ENCODE measurements around the gene MAN2B1. TPM values are rescaled to one million over a fixed set of nuclear protein-coding genes. Genes with fewer than 3 reads are reported as not detected.
"Not testable (repeated sequence)": the region's sequence is repeated elsewhere in the genome, so short reads cannot be mapped to it uniquely, and the experiment has no call there.

Gene MAN2B1
- total RNA-seq, 2 experiments from 2014 or later: 120 to 131 TPM

DNA sequence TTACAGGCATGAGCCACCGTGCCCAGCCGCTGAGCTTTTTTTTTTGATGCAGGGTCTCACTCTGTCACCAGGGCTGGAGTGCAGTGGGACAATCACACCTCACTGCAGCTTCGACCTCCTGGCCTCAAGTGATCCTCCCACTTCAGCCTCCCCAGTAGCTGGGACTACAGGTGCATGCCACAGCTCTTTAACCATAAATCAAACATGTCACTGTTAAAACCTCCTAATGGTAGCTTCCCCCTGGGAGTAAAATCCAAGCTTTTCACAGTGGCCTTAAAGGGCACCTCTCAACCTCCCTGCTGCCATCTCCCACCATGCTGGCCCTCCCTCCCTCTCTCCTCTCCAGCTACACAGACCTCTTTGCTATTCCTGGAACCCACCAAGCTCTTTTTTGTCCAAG is 19.3 kb upstream of the MAN2B1 start:
- Mint-ChIP-seq H3K27ac (no peak overlapping the region), H3K4me1 (ENCODE audit: low read depth) (peaks cover 4% of the 10 kb centered on the region), H3K36me3 (ENCODE audit: low read depth) (peaks cover 8% of the 10 kb centered on the region), H3K9me3 (no peaks in the 10 kb centered on the region), H3K4me3 (no peak overlapping the region), H3K27me3 (ENCODE audit: low read depth) (no peaks in the 10 kb centered on the region)
- intact Hi-C loops (cut with micrococcal nuclease): no loop called here
- CTCF ChIA-PET: interaction anchor here (0.6 to 1.1 kb wide), 6 partner anchors 8 to 80 kb away, joined by 3 to 4 read pairs (median 4); no protein-coding TSS in a partner anchor
- DNase-seq: no peak

DNA sequence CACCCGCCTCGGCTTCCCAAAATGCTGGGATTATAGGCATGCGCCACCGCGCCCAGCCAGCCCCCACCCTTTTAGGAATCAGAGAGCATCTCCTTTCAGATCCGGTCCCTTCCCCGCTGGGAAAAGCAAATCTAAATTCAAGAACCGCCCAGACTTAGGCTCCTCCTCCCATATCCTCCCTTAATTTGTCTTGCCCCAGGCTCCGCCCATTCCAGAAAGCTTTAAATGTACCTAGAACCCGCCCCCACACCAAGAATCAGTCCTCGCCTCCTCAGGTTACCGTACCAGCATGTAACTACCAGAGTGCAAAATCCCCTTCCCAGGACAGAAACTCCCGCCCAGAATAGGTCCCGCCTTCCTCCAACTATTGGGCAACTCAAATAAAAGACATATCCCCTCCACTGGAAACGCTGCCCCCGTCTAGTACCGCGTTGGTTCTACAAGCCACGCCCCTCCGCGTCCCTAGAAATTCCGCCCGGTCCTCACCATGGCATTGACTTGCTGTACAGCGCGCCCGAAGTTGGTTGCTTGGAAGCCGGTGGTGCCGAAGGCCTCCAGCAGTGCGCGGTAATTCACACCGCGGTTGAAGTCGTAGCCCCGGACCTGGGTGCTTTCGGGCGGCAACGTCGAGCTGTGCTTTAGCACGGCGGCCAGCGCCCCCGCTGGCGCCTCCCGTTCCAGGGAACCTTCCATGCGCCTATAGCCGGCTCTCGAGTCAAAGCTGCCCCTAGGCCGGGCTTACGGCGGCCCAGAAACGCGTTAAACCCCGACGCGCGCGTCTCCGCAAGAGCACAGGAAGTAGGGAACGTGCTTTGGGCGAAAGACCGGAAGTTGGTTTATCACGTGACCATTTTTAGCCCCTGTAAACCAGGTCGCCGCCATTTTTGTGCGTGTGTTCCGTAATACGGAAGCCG is 14.8 kb upstream of the MAN2B1 start, which contains the start of gene DHPS:
Gene DHPS, minus strand, starts transcription at position 807 of the 914 bp plus-strand sequence. Its CDS starts 114 bp downstream, at position 693.
- CTCF ChIA-PET: interaction anchor here (0.6 to 1.0 kb wide), 4 partner anchors 9 to 1473 kb away, joined by 3 to 7 read pairs (median 4); no protein-coding TSS in a partner anchor
- intact Hi-C loops (cut with micrococcal nuclease): loop anchor here (1.0 to 2.0 kb wide), 10 partner anchors 12 to 241 kb away; partner anchors contain the start of genes FBXW9, SYCE2, TRIR and ZNF443
- Mint-ChIP-seq H3K27me3 (ENCODE audit: low read depth) (no peaks in the 10 kb centered on the region), H3K36me3 (ENCODE audit: low read depth) (peaks cover 23% of the 10 kb centered on the region), H3K4me3 (peak within 1 kb of the TSS; percentile 99), H3K4me1 (ENCODE audit: low read depth) (peaks cover 24% of the 10 kb centered on the region), H3K9me3 (no peaks in the 10 kb centered on the region), H3K27ac (peak within 1 kb of the TSS; percentile 98)
- peak; percentile 97 for DNase-seq

- CTCF ChIA-PET: interaction anchor here (4.5 kb wide), 1 partner anchor 13 kb away, joined by 27 read pairs; the partner anchor contains the start of genes MAN2B1 and WDR83
- Mint-ChIP-seq H3K36me3 (ENCODE audit: low read depth) (peaks cover 27% of the 10 kb centered on the region), H3K27me3 (ENCODE audit: low read depth) (no peaks in the 10 kb centered on the region), H3K4me3 (peak overlapping the region; percentile 99), H3K9me3 (no peaks in the 10 kb centered on the region), H3K27ac (peak overlapping the region; percentile 36), H3K4me1 (ENCODE audit: low read depth) (peaks cover 26% of the 10 kb centered on the region)
- intact Hi-C loops (cut with micrococcal nuclease): loop anchor here (2.0 kb wide), 1 partner anchor 239 kb away; the partner anchor contains the start of gene ZNF443
- no peak for DNase-seq
Observed at GRCh38 chr19:12680034-12680433, 13.5 kb upstream of the MAN2B1 start.

DNA sequence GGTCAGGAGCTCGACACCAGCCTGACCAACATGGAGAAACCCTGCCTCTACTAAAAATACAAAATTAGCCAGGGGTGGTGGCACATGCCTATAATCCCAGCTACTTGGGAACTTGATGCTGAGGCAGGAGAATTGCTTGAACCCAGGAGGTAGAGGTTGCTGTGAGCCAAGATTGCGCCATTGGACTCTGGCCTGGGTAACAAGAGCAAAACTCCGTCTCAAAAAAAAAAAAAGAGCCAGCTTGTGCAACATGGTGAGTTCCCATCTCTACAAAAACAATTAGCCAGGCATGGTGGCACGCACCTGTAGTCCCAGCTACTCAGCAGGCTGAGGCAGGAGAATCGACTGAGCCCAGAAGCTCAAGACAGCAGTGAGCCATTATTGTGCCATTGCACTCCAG is 11.5 kb upstream of the MAN2B1 start:
- DNase-seq; H3K27me3 Mint-ChIP-seq (ENCODE audit: low read depth); H3K9me3 Mint-ChIP-seq; H3K4me3 Mint-ChIP-seq; H3K27ac Mint-ChIP-seq; intact Hi-C loops (cut with micrococcal nuclease): not testable (repeated sequence)
- CTCF ChIA-PET: interaction anchor here (0.8 to 4.5 kb wide), 3 partner anchors 8 to 80 kb away, joined by 4 to 27 read pairs (median 12); partner anchors contain the start of genes MAN2B1 and WDR83
- Mint-ChIP-seq H3K4me1 (ENCODE audit: low read depth) (peaks cover 26% of the 10 kb centered on the region), H3K36me3 (ENCODE audit: low read depth) (peaks cover 32% of the 10 kb centered on the region)

GRCh38 chr19:12676928-12677327 is 10.4 kb upstream of the MAN2B1 start:
- Mint-ChIP-seq H3K4me1 (ENCODE audit: low read depth) (peaks cover 29% of the 10 kb centered on the region), H3K36me3 (ENCODE audit: low read depth) (peaks cover 37% of the 10 kb centered on the region), H3K4me3 (no peak overlapping the region), H3K27ac (no peak overlapping the region), H3K9me3 (no peaks in the 10 kb centered on the region), H3K27me3 (ENCODE audit: low read depth) (no peaks in the 10 kb centered on the region)
- no peak for DNase-seq
- intact Hi-C loops (cut with micrococcal nuclease): loop anchor here (2.0 kb wide), 1 partner anchor 84 kb away; no protein-coding TSS in a partner anchor
- CTCF ChIA-PET: interaction anchor here (0.6 to 4.5 kb wide), 9 partner anchors 10 to 171 kb away, joined by 3 to 27 read pairs (median 4); partner anchors contain the start of genes MAN2B1 and WDR83

- Mint-ChIP-seq H3K9me3 (no peaks in the 10 kb centered on the region), H3K27ac (no peak overlapping the region), H3K36me3 (ENCODE audit: low read depth) (peaks cover 38% of the 10 kb centered on the region), H3K4me1 (ENCODE audit: low read depth) (peaks cover 30% of the 10 kb centered on the region), H3K27me3 (ENCODE audit: low read depth) (no peaks in the 10 kb centered on the region), H3K4me3 (no peak overlapping the region)
- peak; percentile 93 for DNase-seq
- CTCF ChIA-PET: interaction anchor here (0.6 to 4.5 kb wide), 9 partner anchors 9 to 196 kb away, joined by 3 to 27 read pairs (median 4); partner anchors contain the start of genes MAN2B1 and WDR83
- intact Hi-C loops (cut with micrococcal nuclease): loop anchor here (2.0 kb wide), 1 partner anchor 84 kb away; no protein-coding TSS in a partner anchor
Observed at GRCh38 chr19:12676384-12676792, 9.8 kb upstream of the MAN2B1 start.

DNA sequence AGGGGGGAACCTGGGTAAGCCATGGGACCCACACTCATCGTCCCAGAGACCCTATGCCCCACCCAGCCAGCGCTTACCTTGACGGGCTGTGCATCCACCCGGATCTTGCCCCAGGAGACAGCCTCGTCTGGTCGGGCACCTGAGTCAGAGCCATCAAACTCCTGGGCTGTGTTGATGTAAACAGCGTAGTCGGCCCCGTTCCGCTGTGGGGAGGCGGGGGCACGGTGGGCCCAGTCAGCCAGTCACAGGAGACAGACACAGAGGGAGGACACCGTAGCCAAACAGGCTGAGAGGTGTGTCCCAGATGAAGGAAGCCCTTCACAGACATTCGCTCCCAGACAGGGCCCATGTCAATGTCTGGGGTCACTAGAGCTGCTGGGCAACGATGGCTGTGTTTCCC is 9.4 kb upstream of the MAN2B1 start:
- intact Hi-C loops (cut with micrococcal nuclease): loop anchor here (2.0 kb wide), 1 partner anchor 85 kb away; no protein-coding TSS in a partner anchor
- Mint-ChIP-seq H3K9me3 (no peaks in the 10 kb centered on the region), H3K4me3 (no peak overlapping the region), H3K27ac (no peak overlapping the region), H3K4me1 (ENCODE audit: low read depth) (peaks cover 27% of the 10 kb centered on the region), H3K36me3 (ENCODE audit: low read depth) (peaks cover 36% of the 10 kb centered on the region), H3K27me3 (ENCODE audit: low read depth) (no peaks in the 10 kb centered on the region)
- DNase-seq: no peak
- CTCF ChIA-PET: interaction anchor here (0.6 to 4.5 kb wide), 4 partner anchors 9 to 195 kb away, joined by 3 to 27 read pairs (median 4); partner anchors contain the start of genes MAN2B1 and WDR83

DNA sequence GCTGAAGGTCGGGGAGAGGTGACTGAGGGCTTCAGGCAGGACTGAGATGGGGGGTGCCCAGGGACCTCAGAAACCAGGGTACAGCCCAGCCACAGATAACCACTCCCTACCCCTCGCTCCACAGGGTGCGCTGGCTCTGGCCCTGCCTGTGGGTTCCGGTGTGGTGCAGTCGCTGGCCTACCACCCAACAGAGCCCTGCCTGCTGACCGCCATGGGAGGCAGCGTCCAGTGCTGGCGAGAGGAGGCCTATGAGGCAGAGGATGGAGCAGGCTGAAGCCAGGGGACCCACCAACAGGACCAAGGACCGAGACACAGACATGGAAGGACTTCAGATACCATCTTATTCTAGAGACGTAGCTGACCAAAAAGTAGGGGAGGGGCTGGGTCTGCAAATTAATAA is 8.9 kb upstream of the MAN2B1 start:
- H3K4me1 Mint-ChIP-seq (ENCODE audit: low read depth): peaks cover 30% of the 10 kb centered on the region

GRCh38 chr19:12672744-12673143 is 6.2 kb upstream of the MAN2B1 start:
- Mint-ChIP-seq H3K36me3 (ENCODE audit: low read depth) (peaks cover 32% of the 10 kb centered on the region), H3K4me3 (no peak overlapping the region), H3K27ac (no peak overlapping the region), H3K9me3 (no peaks in the 10 kb centered on the region), H3K27me3 (ENCODE audit: low read depth) (no peaks in the 10 kb centered on the region), H3K4me1 (ENCODE audit: low read depth) (peaks cover 39% of the 10 kb centered on the region)
- CTCF ChIA-PET: interaction anchor here (0.7 to 2.9 kb wide), 8 partner anchors 8 to 111 kb away, joined by 3 to 16 read pairs (median 4); no protein-coding TSS in a partner anchor
- DNase-seq: no peak
- intact Hi-C loops (cut with micrococcal nuclease): loop anchor here (1.0 kb wide), 2 partner anchors 32 to 108 kb away; no protein-coding TSS in a partner anchor

More for the DNA sequence above, 8.9 kb upstream of the MAN2B1 start:
- H3K36me3 Mint-ChIP-seq (ENCODE audit: low read depth): peaks cover 34% of the 10 kb centered on the region
- intact Hi-C loops (cut with micrococcal nuclease): no loop called here
- H3K27ac Mint-ChIP-seq: no peak overlapping the region
- H3K4me3 Mint-ChIP-seq: no peak overlapping the region
- CTCF ChIA-PET: no interaction called here
- H3K9me3 Mint-ChIP-seq: no peaks in the 10 kb centered on the region
- DNase-seq: no peak
- H3K27me3 Mint-ChIP-seq (ENCODE audit: low read depth): no peaks in the 10 kb centered on the region

DNA sequence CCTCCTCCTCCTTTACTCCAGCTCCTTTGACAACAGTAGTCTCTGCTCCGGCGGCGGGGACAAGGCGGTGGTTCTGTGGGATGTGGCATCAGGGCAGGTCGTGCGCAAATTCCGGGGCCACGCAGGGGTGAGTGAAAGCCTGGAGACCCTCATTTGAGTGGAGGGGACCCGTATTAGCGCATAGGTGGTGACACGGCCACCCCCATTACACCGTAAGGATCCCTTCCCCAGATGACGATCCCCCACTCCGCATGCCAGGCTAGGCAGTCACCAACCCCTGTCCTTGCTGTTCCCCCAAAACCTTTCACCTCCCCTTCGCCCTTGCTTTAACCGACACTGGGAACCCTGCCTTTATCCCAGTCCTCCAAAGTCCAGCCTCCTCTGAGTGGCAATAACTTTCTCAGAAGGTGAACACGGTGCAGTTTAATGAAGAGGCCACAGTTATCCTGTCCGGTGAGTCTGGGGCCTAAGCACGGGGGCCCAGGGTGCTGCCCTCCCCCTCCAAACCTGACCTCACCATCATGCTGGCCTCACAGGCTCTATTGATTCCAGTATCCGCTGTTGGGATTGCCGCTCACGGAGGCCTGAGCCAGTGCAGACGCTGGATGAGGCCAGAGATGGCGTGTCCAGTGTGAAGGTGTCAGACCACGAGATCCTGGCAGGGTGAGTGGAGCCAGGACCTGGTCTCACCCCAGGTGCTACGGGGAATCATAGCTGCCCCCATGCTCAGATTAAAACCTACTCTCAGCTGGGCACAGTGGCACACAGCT is 3.8 kb upstream of the MAN2B1 start:
- Mint-ChIP-seq H3K4me1 (ENCODE audit: low read depth) (peaks cover 38% of the 10 kb centered on the region), H3K4me3 (peak overlapping the region; percentile 95), H3K9me3 (no peaks in the 10 kb centered on the region), H3K36me3 (ENCODE audit: low read depth) (peaks cover 27% of the 10 kb centered on the region), H3K27me3 (ENCODE audit: low read depth) (no peaks in the 10 kb centered on the region), H3K27ac (peak overlapping the region; percentile 100)
- no peak for DNase-seq
- CTCF ChIA-PET: interaction anchor here (1.4 to 1.6 kb wide), 2 partner anchors 30 to 121 kb away, joined by 3 to 5 read pairs; no protein-coding TSS in a partner anchor
- intact Hi-C loops (cut with micrococcal nuclease): no loop called here

Measured in activated naive CD4-positive, alpha-beta T cell treated with anti-CD3 and anti-CD28 coated beads for 36 hours (primary cell).